Testis (tissue), 2 donors: ENCODE results near the gene INPPL1.

Experiments used
- CTCF ChIP-seq, 3 experiments: fragments of 450-650 bp in 2 of 3; fragments of 200-600 bp in 1 of 3; sonication (generic) in 1 of 3; IDR thresholded peaks; one replicate each; pipeline ENCODE4 v1.5.1; 2016 to 2019; ENCODE audit warnings: antibody characterized with exemption in 3 of 3, mild to moderate bottlenecking in 2 of 3, moderate library complexity in 1 of 3
- POLR2A ChIP-seq: fragments of 450-650 bp; IDR thresholded peaks from one replicate; pipeline ENCODE4 v1.6.1; 2017; ENCODE audit warnings: antibody characterized with exemption, mild to moderate bottlenecking, moderate library complexity

DNA sequence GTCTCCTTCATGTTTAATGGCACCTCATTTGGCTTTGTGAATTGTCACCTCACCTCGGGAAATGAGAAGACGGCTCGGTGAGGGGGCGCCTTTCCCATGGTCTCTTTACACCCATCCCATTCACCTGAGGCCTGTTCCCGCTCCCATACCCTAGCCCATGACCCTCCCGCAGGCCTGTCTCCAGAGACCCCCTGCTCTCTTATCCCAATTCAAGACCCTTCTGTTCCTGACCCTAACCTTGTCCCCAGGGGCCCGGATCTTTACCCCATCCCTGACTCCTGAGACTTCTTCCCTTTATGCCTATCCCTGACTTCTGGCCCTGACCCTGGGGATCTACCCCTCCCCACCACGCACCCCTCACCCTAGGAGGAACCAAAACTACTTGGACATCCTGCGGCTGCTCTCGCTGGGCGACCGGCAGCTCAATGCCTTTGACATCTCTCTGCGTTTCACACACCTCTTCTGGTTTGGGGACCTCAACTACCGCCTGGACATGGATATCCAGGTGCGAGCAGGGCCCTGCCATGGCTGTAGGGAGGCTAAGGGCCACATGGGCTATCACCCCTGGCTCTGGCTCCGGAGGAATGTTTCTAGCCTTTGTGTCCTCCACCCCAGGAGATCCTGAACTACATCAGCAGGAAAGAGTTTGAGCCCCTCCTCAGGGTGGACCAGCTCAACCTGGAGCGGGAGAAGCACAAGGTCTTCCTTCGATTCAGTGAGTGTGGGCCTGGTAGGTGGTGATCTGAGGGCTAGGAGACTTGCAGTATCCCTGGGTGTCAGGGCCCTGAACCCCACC, 7.9 kb downstream of the INPPL1 start:
- TF ChIP-seq CTCF (IDR thresholded peaks at IDR 0.05) (no peak), POLR2A (no peak)
